HCT116 (cell line): Measurements from ENCODE around the gene ASIC5. TPM values are rescaled to one million over a fixed set of nuclear protein-coding genes. Genes with fewer than 3 reads are reported as not detected.

Experiments used
- ATAC-seq: fragments of 200-7000 bp; cut with Tn5 transposase; 2 replicates; pipeline ENCODE4 v1.9.1; 2020; ENCODE audit warnings: mild to moderate bottlenecking, moderate library complexity
- BruUV-seq: library from RNA; stranded (reverse); fragments of 400-500 nt; replicated peaks from 2 replicates; lab custom pipeline; 2021; lab: Mats Ljungman, UMichigan
- CTCF ChIA-PET: fragments of 300-600 bp; sonication (Branson Sonifier 250); formaldehyde crosslinking; loops from one replicate; lab custom pipeline; 2021; ENCODE audit warnings: antibody characterized with exemption; lab: Charles Lee
- POLR2A ChIA-PET: fragments of 300-600, 350-600 bp; sonication (Branson Sonifier 250); formaldehyde crosslinking; loops from one replicate; lab custom pipeline; 2021; ENCODE audit warnings: antibody characterized with exemption; lab: Charles Lee
- RAD21 ChIA-PET, 2 experiments: fragments of 300-600 bp; sonication (Branson Sonifier 250); formaldehyde crosslinking; loops; one replicate each; lab custom pipeline; 2023; ENCODE audit warnings: low total read pairs in 2 of 2; ENCODE audit not compliant: uncharacterized antibody in 2 of 2, unreplicated experiment in 2 of 2, low non-redundant PET in 1 of 2; lab: Charles Lee
- DNase-seq: peaks from one replicate; pipeline ENCODE4 v3.0.0-alpha.2; 2010; ENCODE audit warnings: low read depth, low spot score
- H2AFZ ChIP-seq: fragments of 200-600 bp; shearing (Covaris generic), sonication (generic); 2 replicates; pipeline ENCODE4 v1.6.1; 2017; ENCODE audit warnings: low read depth, mixed run types, mixed read lengths, antibody characterized with exemption, low read length; ENCODE audit not compliant: poor library complexity, severe bottlenecking
- H3K27ac ChIP-seq: 2 replicates; pipeline ENCODE4 v1.5.1; 2012; ENCODE audit warnings: low read depth, low read length
- H3K27me3 ChIP-seq: fragments of 200-600 bp; sonication (generic); 2 replicates; pipeline ENCODE4 v1.6.1; 2016; ENCODE audit warnings: mixed run types, low read length, mixed read lengths; ENCODE audit not compliant: insufficient read depth
- H3K36me3 ChIP-seq, 2 experiments: fragments of 200-500 bp in 1 of 2; fragments of 200-600 bp in 1 of 2; sonication (Bioruptor generic) in 1 of 2; sonication (generic) in 1 of 2; 2 replicates each; pipeline versions ENCODE4 v1.5.1 to v1.6.1; 2014 to 2016; ENCODE audit warnings: low read length in 2 of 2, inconsistent platforms in 1 of 2, mixed read lengths in 1 of 2, mixed run types in 1 of 2; ENCODE audit not compliant: insufficient read depth in 2 of 2, control insufficient read depth in 1 of 2
- H3K4me1 ChIP-seq, 2 experiments: fragments of 200-600 bp in 1 of 2; sonication (generic) in 1 of 2; 2 replicates each; pipeline versions ENCODE4 v1.5.1 to v1.6.1; 2012 to 2017; ENCODE audit warnings: low read length in 2 of 2, inconsistent platforms in 1 of 2, mild to moderate bottlenecking in 1 of 2, mixed read lengths in 1 of 2, mixed run types in 1 of 2, moderate library complexity in 1 of 2; ENCODE audit not compliant: insufficient read depth in 2 of 2, control insufficient read depth in 1 of 2
- H3K4me2 ChIP-seq: fragments of 200-600 bp; sonication (generic); 2 replicates; pipeline ENCODE4 v1.6.1; 2017; ENCODE audit warnings: mixed run types, low read length, mixed read lengths
- H3K4me3 ChIP-seq, 2 experiments: fragments of 200-600 bp in 1 of 2; sonication (generic) in 1 of 2; replicated peaks in 1 of 2; 2 replicates each; pipeline ENCODE4 v1.5.1; 2011 to 2016; ENCODE audit warnings: low read length in 2 of 2, control low read depth in 1 of 2, low read depth in 1 of 2, mild to moderate bottlenecking in 1 of 2, mixed read lengths in 1 of 2, mixed run types in 1 of 2
- H3K79me2 ChIP-seq: fragments of 200-600 bp; sonication (generic); 2 replicates; pipeline ENCODE4 v1.6.1; 2017; ENCODE audit warnings: mild to moderate bottlenecking, mixed run types, low read length, moderate library complexity, mixed read lengths; ENCODE audit not compliant: insufficient read depth
- H3K9ac ChIP-seq: fragments of 200-600 bp; sonication (generic); 2 replicates; pipeline ENCODE4 v1.6.1; 2016; ENCODE audit warnings: low read length, mixed read lengths
- H3K9me2 ChIP-seq: fragments of 200-600 bp; sonication (generic), shearing (Covaris generic); 2 replicates; pipeline ENCODE4 v1.6.1; 2017; ENCODE audit warnings: mixed run types, mild to moderate bottlenecking, moderate library complexity; ENCODE audit not compliant: insufficient read depth
- H3K9me3 ChIP-seq, 2 experiments: fragments of 200-500 bp in 1 of 2; fragments of 200-600 bp in 1 of 2; sonication (Bioruptor generic) in 1 of 2; sonication (generic) in 1 of 2; 2 replicates each; pipeline ENCODE4 v1.6.1; 2014 to 2017; ENCODE audit warnings: low read length in 2 of 2, mixed read lengths in 2 of 2, inconsistent platforms in 1 of 2, low read depth in 1 of 2, mild to moderate bottlenecking in 1 of 2, mixed run types in 1 of 2, moderate library complexity in 1 of 2; ENCODE audit not compliant: control insufficient read depth in 1 of 2, insufficient read depth in 1 of 2
- H4K20me1 ChIP-seq: fragments of 200-600 bp; sonication (generic), shearing (Covaris generic); 2 replicates; pipeline ENCODE4 v1.6.1; 2017; ENCODE audit warnings: mixed run types, mild to moderate bottlenecking, moderate library complexity; ENCODE audit not compliant: insufficient read depth
- ATF3 ChIP-seq: IDR thresholded peaks from 2 replicates; pipeline ENCODE4 v1.6.1; 2012
- CBX3 ChIP-seq: IDR thresholded peaks from 2 replicates; pipeline ENCODE4 v1.6.1; 2012; ENCODE audit warnings: low read depth
- CEBPB ChIP-seq: IDR thresholded peaks from 2 replicates; pipeline ENCODE4 v1.6.1; 2012; ENCODE audit warnings: low read depth
- EGR1 ChIP-seq: IDR thresholded peaks from 2 replicates; pipeline ENCODE4 v1.6.1; 2012; ENCODE audit warnings: low read depth
- ELF1 ChIP-seq: IDR thresholded peaks from 2 replicates; pipeline ENCODE4 v1.6.1; 2012; ENCODE audit warnings: low read depth, borderline replicate concordance
- EZH2 ChIP-seq: fragments of 200-600 bp; sonication (generic); IDR thresholded peaks from 2 replicates; pipeline ENCODE4 v1.6.1; 2017; ENCODE audit warnings: antibody characterized with exemption, mixed run types
- EZH2phosphoT487 ChIP-seq: fragments of 200-600 bp; IDR thresholded peaks from 2 replicates; pipeline ENCODE4 v1.6.1; 2018; ENCODE audit warnings: antibody characterized with exemption, borderline replicate concordance
- JUND ChIP-seq: IDR thresholded peaks from 2 replicates; pipeline ENCODE4 v1.6.1; 2012
- POLR2A ChIP-seq: IDR thresholded peaks from 2 replicates; pipeline ENCODE4 v1.7.0; 2011; ENCODE audit warnings: borderline replicate concordance; ENCODE audit not compliant: insufficient read depth, insufficient read length; ENCODE audit errors: extremely low read depth
- POLR2AphosphoS5 ChIP-seq: IDR thresholded peaks from 2 replicates; pipeline ENCODE4 v1.6.1; 2011; ENCODE audit warnings: mild to moderate bottlenecking, low read depth, low read length, moderate library complexity
- RAD21 ChIP-seq: IDR thresholded peaks from 2 replicates; pipeline ENCODE4 v1.6.1; 2012; ENCODE audit warnings: low read depth, mild to moderate bottlenecking
- SIN3A ChIP-seq: IDR thresholded peaks from 2 replicates; pipeline ENCODE4 v1.6.1; 2012; ENCODE audit warnings: low read depth
- SP1 ChIP-seq: IDR thresholded peaks from 2 replicates; pipeline ENCODE4 v1.6.1; 2012; ENCODE audit warnings: low read depth
- SRF ChIP-seq: IDR thresholded peaks from 2 replicates; pipeline ENCODE4 v1.6.1; 2012; ENCODE audit warnings: low read depth
- TCF7L2 ChIP-seq: IDR thresholded peaks from 2 replicates; pipeline ENCODE4 v1.7.0; 2011; ENCODE audit warnings: borderline replicate concordance, inconsistent platforms; ENCODE audit not compliant: insufficient read depth, insufficient read length; ENCODE audit errors: extremely low read depth
- YY1 ChIP-seq: IDR thresholded peaks from 2 replicates; pipeline ENCODE4 v1.6.1; 2011; ENCODE audit warnings: low read length, low read depth, moderate library complexity, mild to moderate bottlenecking; ENCODE audit not compliant: insufficient replicate concordance; ENCODE audit errors: extremely low read depth
- ZFX ChIP-seq: fragments of 450-650 bp; IDR thresholded peaks from 2 replicates; pipeline ENCODE4 v1.6.1; 2017
- ZNF274 ChIP-seq: fragments of 200-500 bp; sonication (Bioruptor generic); IDR thresholded peaks from 2 replicates; pipeline ENCODE4 v1.6.1; 2014; ENCODE audit warnings: mild to moderate bottlenecking, low read depth, low read length, inconsistent platforms
- intact Hi-C: fragments of 100-400 bp; cut with micrococcal nuclease; formaldehyde crosslinking; loops from 2 replicates; pipeline ENCODE4 v1.10.0; 2022
- total RNA-seq: library from RNA; stranded (reverse); gene quantifications from one replicate; pipeline ENCODE4 v1.2.1, GENCODE V29; 2021; ENCODE audit not compliant: unreplicated experiment
- TF ChIP-seq, protein P1 (sequence below): IDR thresholded peaks from 2 replicates; pipeline ENCODE4 v1.6.1; 2012; ENCODE audit warnings: low read depth

ASIC5 gene
- total RNA-seq, 1 experiment from 2014 or later, result not detected

DNA sequence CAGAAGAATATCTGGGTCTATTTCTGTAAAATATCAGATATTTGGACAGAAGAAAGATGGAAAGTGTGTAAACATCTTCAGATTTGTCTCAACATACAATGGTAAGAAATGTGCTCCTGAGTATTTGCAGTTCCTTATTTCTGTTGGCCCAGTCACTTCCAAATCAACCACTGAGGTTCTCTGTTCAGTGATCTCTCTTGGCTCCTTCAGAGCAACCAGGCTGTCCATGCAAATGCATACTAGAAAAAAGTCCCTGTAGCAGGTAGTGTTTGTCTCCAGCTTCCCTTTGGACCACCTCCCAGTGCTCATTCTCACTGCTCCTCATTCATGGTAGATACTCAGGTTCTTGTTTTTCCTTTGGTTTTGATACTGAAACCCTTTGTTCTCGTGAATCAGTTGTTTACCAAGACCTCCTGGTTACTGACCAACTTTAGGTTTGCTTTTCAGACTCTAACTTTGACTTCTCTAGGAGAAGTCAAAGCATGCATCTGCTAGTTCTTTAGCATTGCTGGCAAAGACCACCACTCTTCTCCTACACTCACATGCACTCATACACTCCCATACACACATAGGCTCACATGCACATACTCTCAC is 28.8 kb downstream of the ASIC5 start (continued):
- TF ChIP-seq CBX3 (no peak), YY1 (no peak), JUND (no peak), SP1 (no peak), ELF1 (no peak)
- TF ChIP-seq, all 23 proteins: peak for 0

- DNase-seq (no peak), ATAC-seq (no peak)
- no peaks in the 10 kb centered on the region for H3K4me1 ChIP-seq
- no peaks in the 10 kb centered on the region for H3K36me3 ChIP-seq
- no peak overlapping the region for H3K4me2 ChIP-seq
- H3K27me3 ChIP-seq, result no peaks in the 10 kb centered on the region
- H3K9me2 ChIP-seq, result no peaks in the 10 kb centered on the region
- H3K9me3 ChIP-seq, result no peaks in the 10 kb centered on the region
- RAD21 ChIA-PET, result no interaction called here
- H4K20me1 ChIP-seq, result no peaks in the 10 kb centered on the region
- CTCF ChIA-PET, result no interaction called here
- BruUV-seq, result no TSS peak
- no peak overlapping the region for H3K9ac ChIP-seq
- no peak overlapping the region for H2AFZ ChIP-seq
- H3K27ac ChIP-seq, result no peak overlapping the region
- intact Hi-C loops, result no loop called here
- TF ChIP-seq SRF (no peak), POLR2A (no peak), TCF7L2 (no peak), SP1 (no peak), RAD21 (no peak), ELF1 (no peak), ATF3 (no peak), EZH2phosphoT487 (no peak), YY1 (no peak), JUND (no peak), ZFX (no peak), POLR2AphosphoS5 (no peak), SIN3A (no peak), CEBPB (no peak), EGR1 (no peak), ZNF274 (no peak), CBX3 (no peak), EZH2 (no peak)
- TF ChIP-seq, protein P1, sequence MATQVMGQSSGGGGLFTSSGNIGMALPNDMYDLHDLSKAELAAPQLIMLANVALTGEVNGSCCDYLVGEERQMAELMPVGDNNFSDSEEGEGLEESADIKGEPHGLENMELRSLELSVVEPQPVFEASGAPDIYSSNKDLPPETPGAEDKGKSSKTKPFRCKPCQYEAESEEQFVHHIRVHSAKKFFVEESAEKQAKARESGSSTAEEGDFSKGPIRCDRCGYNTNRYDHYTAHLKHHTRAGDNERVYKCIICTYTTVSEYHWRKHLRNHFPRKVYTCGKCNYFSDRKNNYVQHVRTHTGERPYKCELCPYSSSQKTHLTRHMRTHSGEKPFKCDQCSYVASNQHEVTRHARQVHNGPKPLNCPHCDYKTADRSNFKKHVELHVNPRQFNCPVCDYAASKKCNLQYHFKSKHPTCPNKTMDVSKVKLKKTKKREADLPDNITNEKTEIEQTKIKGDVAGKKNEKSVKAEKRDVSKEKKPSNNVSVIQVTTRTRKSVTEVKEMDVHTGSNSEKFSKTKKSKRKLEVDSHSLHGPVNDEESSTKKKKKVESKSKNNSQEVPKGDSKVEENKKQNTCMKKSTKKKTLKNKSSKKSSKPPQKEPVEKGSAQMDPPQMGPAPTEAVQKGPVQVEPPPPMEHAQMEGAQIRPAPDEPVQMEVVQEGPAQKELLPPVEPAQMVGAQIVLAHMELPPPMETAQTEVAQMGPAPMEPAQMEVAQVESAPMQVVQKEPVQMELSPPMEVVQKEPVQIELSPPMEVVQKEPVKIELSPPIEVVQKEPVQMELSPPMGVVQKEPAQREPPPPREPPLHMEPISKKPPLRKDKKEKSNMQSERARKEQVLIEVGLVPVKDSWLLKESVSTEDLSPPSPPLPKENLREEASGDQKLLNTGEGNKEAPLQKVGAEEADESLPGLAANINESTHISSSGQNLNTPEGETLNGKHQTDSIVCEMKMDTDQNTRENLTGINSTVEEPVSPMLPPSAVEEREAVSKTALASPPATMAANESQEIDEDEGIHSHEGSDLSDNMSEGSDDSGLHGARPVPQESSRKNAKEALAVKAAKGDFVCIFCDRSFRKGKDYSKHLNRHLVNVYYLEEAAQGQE, result no peak
- H3K79me2 ChIP-seq, result no peaks in the 10 kb centered on the region
- H3K4me3 ChIP-seq, result no peak overlapping the region
- POLR2A ChIA-PET, result no interaction called here
These were observed 33.4 kb downstream of the ASIC5 start for GRCh38 chr4:155832664-155833063.
